MM.1S (cell line): Measurements from ENCODE around the gene ALPL.

Source experiments
- CTCF ChIP-seq: fragments of 300-600 bp; sonication (generic); IDR thresholded peaks from 2 replicates; pipeline ENCODE4 v1.5.1; 2016; ENCODE audit warnings: antibody characterized with exemption, low read length, mixed read lengths
- EZH2phosphoT487 ChIP-seq: fragments of 300-600 bp; sonication (generic); IDR thresholded peaks from 2 replicates; pipeline ENCODE4 v1.6.1; 2018; ENCODE audit warnings: antibody characterized with exemption, low read length

- TF ChIP-seq EZH2phosphoT487: no peak
- TF ChIP-seq CTCF: no peak
These were observed 27.0 kb downstream of the ALPL start for GRCh38 chr1:21536218-21536617.
